Skeletal muscle satellite cell (primary cell): ENCODE results near the gene INAFM2.

Source experiments
- H3K27me3 ChIP-seq: 2 replicates; pipeline ENCODE4 v1.7.0; 2013; ENCODE audit warnings: low read length; ENCODE audit not compliant: control insufficient read depth, insufficient read depth
- H3K36me3 ChIP-seq: 2 replicates; pipeline ENCODE4 v1.7.0; 2013; ENCODE audit warnings: mild to moderate bottlenecking, control low read depth, low read length; ENCODE audit not compliant: insufficient read depth
- H3K4me1 ChIP-seq: 2 replicates; pipeline ENCODE4 v1.7.0; 2013; ENCODE audit warnings: low read length; ENCODE audit not compliant: control insufficient read depth, insufficient read depth
- H3K4me2 ChIP-seq: 2 replicates; pipeline ENCODE4 v1.7.0; 2013; ENCODE audit warnings: mild to moderate bottlenecking, low read length
- H3K4me3 ChIP-seq: 2 replicates; pipeline ENCODE4 v1.7.0; 2013; ENCODE audit warnings: low read length
- H3K9ac ChIP-seq: 2 replicates; pipeline ENCODE4 v1.7.0; 2013; ENCODE audit warnings: mild to moderate bottlenecking, low read depth, low read length, moderate library complexity
- H3K9me3 ChIP-seq: replicated peaks from 2 replicates; pipeline ENCODE4 v1.7.0; 2013; ENCODE audit warnings: mild to moderate bottlenecking, control low read depth, low read length

INAFM2 gene

DNA sequence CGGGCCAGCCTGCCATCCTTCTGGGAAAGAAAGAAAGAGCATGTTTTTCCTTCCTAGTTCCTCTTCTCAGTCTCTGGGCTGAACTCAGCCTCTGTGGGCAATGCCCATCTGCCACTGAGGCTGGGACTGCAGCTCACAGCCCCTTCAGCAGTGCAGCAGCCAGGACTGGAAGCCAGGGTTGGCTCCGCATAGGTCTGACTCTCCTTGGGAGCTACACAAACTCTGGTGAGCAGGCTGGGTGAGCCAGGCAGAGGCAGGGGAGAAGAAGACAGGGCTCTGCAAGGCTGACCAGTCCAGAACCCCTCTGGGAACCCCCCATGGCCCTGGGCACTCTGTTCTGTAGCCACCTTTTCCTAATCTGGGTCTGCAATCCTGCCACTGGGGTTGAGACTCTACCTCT is 38.1 kb downstream of the INAFM2 start:
- Histone ChIP-seq H3K4me3 (no peak overlapping the region), H3K36me3 (no peaks in the 10 kb centered on the region), H3K9ac (no peak overlapping the region), H3K4me1 (peaks cover 8% of the 10 kb centered on the region), H3K27me3 (peaks cover 40% of the 10 kb centered on the region), H3K4me2 (no peak overlapping the region), H3K9me3 (no peaks in the 10 kb centered on the region)

DNA sequence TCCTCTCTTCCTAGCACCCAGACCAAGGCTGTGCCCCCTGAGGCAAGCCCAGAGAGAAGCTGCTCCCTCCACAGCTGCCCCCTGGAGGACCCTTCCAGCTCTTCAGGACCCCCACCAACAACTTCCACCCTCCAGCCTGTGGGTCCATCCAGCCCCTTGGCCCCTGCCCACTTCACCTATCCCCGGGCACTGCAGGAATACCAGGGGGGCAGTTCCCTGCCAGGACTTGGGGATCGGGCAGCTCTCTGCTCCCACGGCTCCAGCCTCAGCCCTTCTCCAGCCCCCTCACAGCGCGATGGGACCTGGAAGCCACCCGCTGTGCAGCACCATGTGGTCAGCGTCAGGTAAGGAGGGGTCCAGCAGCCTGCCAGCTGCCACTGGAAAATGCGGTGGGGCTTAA is 40.1 kb downstream of the INAFM2 start:
- H3K4me3 ChIP-seq = no peak overlapping the region
- H3K9me3 ChIP-seq = no peaks in the 10 kb centered on the region
- H3K27me3 ChIP-seq = peaks cover 40% of the 10 kb centered on the region
- peaks cover 21% of the 10 kb centered on the region for H3K4me1 ChIP-seq
- no peak overlapping the region for H3K9ac ChIP-seq
- no peak overlapping the region for H3K4me2 ChIP-seq
- H3K36me3 ChIP-seq = no peaks in the 10 kb centered on the region

DNA sequence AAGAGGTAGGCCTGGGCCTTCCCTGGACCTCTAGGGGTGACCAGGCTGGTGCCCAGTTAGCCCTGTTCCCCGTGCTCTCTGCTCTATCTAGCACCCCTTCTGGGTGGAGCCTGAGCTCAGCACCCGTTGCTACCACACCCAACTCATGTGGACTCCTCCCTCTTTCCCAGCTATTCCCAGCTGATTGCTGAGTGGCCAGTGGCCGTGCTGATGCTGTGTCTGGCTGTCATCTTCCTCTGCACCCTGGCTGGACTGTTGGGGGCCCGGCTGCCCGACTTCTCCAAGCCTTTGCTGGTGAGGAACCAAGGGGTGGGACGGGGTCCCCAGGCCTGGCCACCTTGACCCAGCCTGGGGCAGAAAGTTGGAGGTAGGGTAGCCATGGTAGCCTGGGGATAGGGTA is 40.8 kb downstream of the INAFM2 start:
- Histone ChIP-seq H3K9me3 (no peaks in the 10 kb centered on the region), H3K9ac (no peak overlapping the region), H3K27me3 (peaks cover 33% of the 10 kb centered on the region), H3K4me1 (peaks cover 17% of the 10 kb centered on the region), H3K36me3 (no peaks in the 10 kb centered on the region), H3K4me3 (no peak overlapping the region), H3K4me2 (no peak overlapping the region)

DNA sequence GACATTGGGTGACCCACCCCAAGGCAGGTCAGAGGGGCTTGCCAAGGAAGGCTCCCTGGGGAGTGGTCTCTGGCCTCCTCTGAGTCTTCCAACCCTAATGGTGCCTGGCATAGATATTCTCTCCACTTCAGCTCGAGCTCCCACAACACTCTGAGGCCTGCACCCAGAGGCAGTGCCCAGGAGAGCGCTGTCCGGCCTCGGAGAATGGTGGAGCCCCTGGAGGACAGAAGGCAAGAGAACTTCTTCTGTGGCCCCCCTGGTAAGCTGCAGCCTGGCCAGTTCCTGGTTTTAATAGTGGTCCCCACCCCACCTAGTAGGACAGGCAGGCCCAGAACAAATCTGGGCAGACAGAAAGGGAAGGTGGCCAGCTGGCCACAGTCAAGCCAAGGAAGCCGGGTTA is 41.5 kb downstream of the INAFM2 start:
- Histone ChIP-seq H3K27me3 (peaks cover 26% of the 10 kb centered on the region), H3K4me2 (no peak overlapping the region), H3K9ac (no peak overlapping the region), H3K36me3 (no peaks in the 10 kb centered on the region), H3K9me3 (no peaks in the 10 kb centered on the region), H3K4me1 (peaks cover 17% of the 10 kb centered on the region), H3K4me3 (no peak overlapping the region)

DNA sequence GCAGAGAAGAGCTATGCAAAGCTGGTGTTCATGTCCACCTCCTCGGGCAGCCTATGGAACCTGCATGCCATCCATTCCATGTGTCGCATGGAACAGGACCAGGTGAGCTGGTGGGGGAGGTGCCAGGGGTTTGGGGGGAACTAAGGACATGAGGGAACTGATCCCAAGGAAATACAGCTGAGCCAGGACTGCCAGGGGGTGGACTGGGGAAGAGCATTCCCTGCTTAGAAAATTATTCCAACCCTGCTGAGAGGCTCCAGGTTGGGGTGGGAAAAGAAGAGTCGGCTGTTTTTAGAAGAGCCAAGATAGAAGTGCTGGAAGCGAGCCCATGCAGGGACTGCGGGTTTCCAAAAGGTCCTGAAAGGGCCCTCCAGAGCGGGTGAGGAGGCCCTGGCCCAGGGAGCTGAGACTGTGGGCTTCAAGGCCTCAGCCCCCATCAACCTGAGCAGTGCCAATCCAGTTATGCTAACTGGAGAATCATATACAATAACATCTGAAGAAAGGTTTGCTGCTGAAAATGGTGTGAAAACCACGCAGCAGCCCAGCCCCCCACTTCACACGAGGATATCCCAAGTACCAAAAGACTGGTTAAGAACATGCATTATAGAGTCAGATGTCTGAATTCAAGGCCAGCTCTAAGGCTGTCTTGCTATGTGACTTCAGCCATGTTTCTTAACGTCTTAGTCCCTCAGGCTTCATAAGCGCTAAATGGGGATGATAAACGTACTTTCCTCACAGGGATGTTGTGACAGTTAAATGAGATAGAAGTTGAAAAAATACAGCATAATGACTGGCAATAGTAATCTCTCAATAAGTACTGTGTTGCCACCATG is 42.3 kb downstream of the INAFM2 start:
- no peaks in the 10 kb centered on the region for H3K9me3 ChIP-seq
- H3K4me2 ChIP-seq = no peak overlapping the region
- no peak overlapping the region for H3K4me3 ChIP-seq
- peaks cover 17% of the 10 kb centered on the region for H3K4me1 ChIP-seq
- no peak overlapping the region for H3K9ac ChIP-seq
- no peaks in the 10 kb centered on the region for H3K36me3 ChIP-seq
- peaks cover 18% of the 10 kb centered on the region for H3K27me3 ChIP-seq

DNA sequence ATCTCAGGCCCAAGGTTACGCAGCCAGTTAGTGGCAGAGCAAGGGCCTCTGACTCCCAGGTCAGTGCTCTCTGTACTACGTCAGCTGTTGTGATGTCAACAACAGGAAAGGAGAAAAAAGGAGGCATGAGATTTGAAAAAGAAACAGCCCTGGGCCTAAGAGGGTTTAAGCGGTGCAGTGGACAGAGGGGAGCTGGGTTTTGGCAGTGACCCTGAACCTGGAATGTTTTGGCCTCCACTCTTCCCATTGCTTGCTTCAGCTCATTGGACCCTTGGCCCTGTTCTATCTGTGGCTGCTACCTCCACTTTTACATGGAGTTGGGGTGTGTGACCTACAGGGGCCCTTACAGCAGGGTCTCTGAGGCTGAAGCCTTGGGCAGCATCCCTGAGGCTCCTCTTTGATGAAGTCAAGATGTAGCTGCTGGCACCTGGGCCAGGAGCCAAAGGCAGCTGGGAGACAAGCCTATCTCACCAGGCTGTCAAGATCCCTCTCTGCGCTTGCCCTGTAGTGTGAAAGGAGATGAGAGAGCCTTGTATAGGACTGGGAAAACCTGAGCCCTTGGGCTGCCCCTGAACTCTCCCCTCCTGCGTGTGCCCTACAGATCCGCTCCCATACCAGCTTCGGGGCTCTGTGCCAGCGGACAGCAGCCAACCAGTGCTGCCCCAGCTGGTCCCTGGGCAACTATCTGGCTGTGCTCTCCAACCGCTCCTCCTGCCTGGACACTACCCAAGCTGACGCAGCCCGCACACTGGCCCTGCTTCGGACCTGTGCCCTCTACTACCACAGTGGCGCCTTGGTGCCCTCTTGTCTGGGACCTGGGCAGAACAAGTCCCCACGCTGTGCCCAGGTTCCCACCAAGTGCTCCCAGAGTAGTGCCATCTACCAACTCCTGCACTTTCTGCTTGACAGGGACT is 43.2 kb downstream of the INAFM2 start:
- Histone ChIP-seq H3K4me1 (peaks cover 17% of the 10 kb centered on the region), H3K4me3 (no peak overlapping the region), H3K27me3 (peaks cover 14% of the 10 kb centered on the region), H3K4me2 (peak overlapping the region; percentile 83), H3K36me3 (no peaks in the 10 kb centered on the region), H3K9ac (no peak overlapping the region), H3K9me3 (no peaks in the 10 kb centered on the region)

DNA sequence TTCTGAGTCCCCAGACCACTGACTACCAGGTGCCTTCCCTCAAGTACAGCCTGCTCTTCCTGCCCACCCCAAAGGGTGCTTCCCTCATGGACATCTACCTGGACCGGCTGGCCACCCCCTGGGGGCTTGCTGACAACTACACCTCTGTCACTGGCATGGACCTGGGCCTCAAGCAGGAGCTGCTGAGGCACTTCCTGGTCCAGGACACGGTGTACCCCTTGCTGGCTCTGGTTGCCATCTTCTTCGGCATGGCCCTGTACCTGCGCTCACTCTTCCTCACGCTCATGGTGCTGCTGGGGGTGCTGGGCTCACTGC is 43.8 kb downstream of the INAFM2 start:
- H3K36me3 ChIP-seq = no peaks in the 10 kb centered on the region
- H3K4me2 ChIP-seq = peak overlapping the region; percentile 83
- no peak overlapping the region for H3K4me3 ChIP-seq
- peaks cover 8% of the 10 kb centered on the region for H3K27me3 ChIP-seq
- H3K9ac ChIP-seq = no peak overlapping the region
- no peaks in the 10 kb centered on the region for H3K9me3 ChIP-seq
- H3K4me1 ChIP-seq = peaks cover 17% of the 10 kb centered on the region

DNA sequence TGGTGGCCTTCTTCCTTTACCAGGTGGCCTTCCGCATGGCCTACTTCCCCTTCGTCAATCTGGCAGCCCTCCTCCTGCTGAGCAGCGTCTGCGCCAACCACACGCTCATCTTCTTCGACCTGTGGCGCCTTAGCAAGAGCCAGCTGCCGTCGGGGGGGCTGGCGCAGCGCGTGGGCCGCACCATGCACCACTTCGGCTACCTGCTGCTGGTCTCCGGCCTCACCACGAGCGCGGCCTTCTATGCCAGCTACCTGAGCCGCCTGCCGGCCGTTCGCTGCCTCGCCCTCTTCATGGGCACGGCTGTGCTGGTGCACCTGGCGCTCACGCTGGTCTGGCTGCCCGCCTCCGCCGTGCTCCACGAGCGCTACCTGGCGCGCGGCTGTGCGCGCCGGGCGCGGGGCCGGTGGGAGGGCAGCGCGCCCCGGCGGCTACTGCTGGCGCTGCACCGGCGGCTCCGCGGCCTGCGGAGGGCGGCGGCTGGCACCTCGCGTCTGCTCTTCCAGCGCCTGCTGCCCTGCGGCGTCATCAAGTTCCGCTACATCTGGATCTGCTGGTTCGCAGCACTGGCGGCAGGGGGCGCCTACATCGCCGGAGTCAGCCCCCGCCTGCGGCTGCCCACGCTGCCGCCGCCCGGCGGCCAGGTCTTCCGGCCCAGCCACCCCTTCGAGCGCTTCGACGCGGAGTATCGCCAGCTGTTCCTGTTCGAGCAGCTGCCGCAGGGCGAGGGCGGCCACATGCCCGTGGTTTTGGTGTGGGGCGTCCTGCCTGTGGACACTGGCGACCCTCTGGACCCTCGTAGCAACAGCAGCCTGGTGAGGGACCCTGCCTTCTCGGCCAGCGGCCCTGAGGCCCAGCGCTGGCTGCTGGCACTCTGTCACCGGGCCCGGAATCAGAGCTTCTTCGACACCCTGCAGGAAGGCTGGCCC is 44.5 kb downstream of the INAFM2 start:
- H3K4me3 ChIP-seq = peak overlapping the region; percentile 63

DNA sequence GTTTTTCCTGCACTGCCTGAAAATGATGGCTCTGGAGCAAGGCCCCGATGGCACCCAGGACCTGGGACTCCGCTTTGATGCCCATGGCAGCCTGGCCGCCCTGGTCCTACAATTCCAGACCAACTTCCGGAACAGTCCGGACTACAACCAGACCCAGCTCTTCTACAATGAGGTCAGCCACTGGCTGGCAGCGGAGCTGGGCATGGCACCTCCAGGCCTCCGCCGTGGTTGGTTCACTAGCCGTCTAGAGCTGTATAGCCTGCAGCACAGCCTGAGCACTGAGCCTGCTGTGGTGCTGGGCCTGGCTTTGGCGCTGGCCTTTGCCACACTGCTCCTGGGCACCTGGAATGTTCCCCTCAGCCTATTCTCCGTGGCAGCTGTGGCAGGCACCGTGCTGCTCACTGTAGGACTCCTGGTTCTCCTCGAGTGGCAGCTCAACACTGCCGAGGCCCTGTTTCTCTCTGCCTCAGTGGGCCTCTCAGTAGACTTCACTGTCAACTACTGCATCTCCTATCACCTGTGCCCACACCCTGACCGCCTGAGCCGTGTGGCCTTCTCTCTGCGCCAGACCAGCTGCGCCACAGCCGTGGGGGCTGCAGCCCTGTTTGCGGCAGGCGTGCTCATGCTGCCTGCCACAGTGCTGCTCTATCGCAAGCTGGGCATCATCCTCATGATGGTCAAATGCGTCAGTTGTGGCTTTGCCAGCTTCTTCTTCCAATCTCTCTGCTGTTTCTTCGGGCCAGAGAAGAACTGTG is 45.4 kb downstream of the INAFM2 start:
- Histone ChIP-seq H3K4me2 (no peak overlapping the region), H3K36me3 (no peaks in the 10 kb centered on the region), H3K9ac (peak overlapping the region; percentile 54), H3K9me3 (no peaks in the 10 kb centered on the region), H3K4me1 (peaks cover 17% of the 10 kb centered on the region), H3K4me3 (no peak overlapping the region), H3K27me3 (peaks cover 7% of the 10 kb centered on the region)

More for the DNA sequence above, 44.5 kb downstream of the INAFM2 start:
- H3K4me2 ChIP-seq = peak overlapping the region; percentile 83
- peak overlapping the region; percentile 54 for H3K9ac ChIP-seq
- H3K36me3 ChIP-seq = no peaks in the 10 kb centered on the region
- H3K9me3 ChIP-seq = no peaks in the 10 kb centered on the region
- peaks cover 7% of the 10 kb centered on the region for H3K27me3 ChIP-seq
- H3K4me1 ChIP-seq = peaks cover 17% of the 10 kb centered on the region

DNA sequence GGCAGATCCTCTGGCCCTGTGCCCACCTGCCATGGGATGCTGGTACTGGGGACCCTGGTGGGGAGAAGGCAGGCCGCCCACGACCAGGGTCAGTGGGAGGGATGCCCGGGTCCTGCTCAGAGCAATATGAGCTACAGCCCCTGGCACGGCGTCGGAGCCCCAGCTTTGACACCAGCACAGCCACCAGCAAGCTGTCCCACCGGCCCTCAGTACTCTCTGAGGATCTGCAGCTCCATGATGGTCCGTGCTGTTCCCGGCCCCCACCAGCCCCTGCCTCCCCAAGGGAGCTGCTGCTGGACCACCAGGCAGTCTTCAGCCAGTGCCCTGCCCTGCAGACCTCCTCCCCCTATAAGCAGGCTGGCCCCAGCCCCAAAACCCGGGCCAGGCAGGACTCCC is 46.0 kb downstream of the INAFM2 start:
- no peak overlapping the region for H3K9ac ChIP-seq
- peaks cover 7% of the 10 kb centered on the region for H3K27me3 ChIP-seq
- H3K9me3 ChIP-seq = no peaks in the 10 kb centered on the region
- no peaks in the 10 kb centered on the region for H3K36me3 ChIP-seq
- H3K4me3 ChIP-seq = no peak overlapping the region
- peaks cover 17% of the 10 kb centered on the region for H3K4me1 ChIP-seq
- H3K4me2 ChIP-seq = no peak overlapping the region
